Measurements from ENCODE around the gene KCNJ5. TPM values are rescaled to one million over a fixed set of nuclear protein-coding genes. Genes with fewer than 3 reads are reported as not detected.

The KCNJ5 gene
- total RNA-seq, 2 donors from 2014 or later = 0.60 to 1.1 TPM

GRCh38 chr11:128865490-128865889 is 25.7 kb upstream of the KCNJ5 start:
- no peak overlapping the region for H3K27ac ChIP-seq (ENCODE audit: low read depth, low read length)
- H3K4me1 Mint-ChIP-seq = no peaks in the 10 kb centered on the region
- no peak for TF ChIP-seq CTCF (conservative IDR thresholded peaks at IDR 0.05)

GRCh38 chr11:128867277-128867676 is 23.9 kb upstream of the KCNJ5 start, which contains the start of gene KCNJ1:
Gene KCNJ1, minus strand, starts transcription at chr11:128867296. Its CDS starts 27,053 bp downstream, at chr11:128840243.
- no peaks in the 10 kb centered on the region for H3K9me3 ChIP-seq (ENCODE audit: control insufficient read depth, low read length)
- no peaks in the 10 kb centered on the region for H3K36me3 Mint-ChIP-seq (ENCODE audit: low read depth)
- peaks cover 16% of the 10 kb centered on the region for H3K4me1 ChIP-seq (ENCODE audit: control insufficient read depth, insufficient read depth, low read length)
- no peak for DNase-seq
- H3K27ac Mint-ChIP-seq = no peak within 1 kb of the TSS
- H3K36me3 ChIP-seq (ENCODE audit: control insufficient read depth, insufficient read depth, low read length) = no peaks in the 10 kb centered on the region
- no peaks in the 10 kb centered on the region for H3K9me3 Mint-ChIP-seq
- no peaks in the 10 kb centered on the region for H3K27me3 Mint-ChIP-seq (ENCODE audit: insufficient read depth)
- no peaks in the 10 kb centered on the region for H3K27me3 ChIP-seq (ENCODE audit: control insufficient read depth, insufficient read depth, low read length, poor library complexity, severe bottlenecking)
- peaks cover 17% of the 10 kb centered on the region for H3K4me1 Mint-ChIP-seq
- no peak within 1 kb of the TSS for H3K4me3 Mint-ChIP-seq
- H3K4me3 ChIP-seq (ENCODE audit: low read length) = no peak within 1 kb of the TSS
- H3K27ac ChIP-seq (ENCODE audit: low read depth, low read length) = no peak within 1 kb of the TSS
- 91 to 94% methylated on average over 6 to 8 of the region's 8 CpGs for WGBS, 2 experiments (ENCODE audit: insufficient coverage in 1 of 2, insufficient read length in 1 of 2)
- H3K9ac ChIP-seq (ENCODE audit: extremely low read depth, low read length, poor library complexity, severe bottlenecking) = no peak within 1 kb of the TSS
- no peak for TF ChIP-seq CTCF (conservative IDR thresholded peaks at IDR 0.05)

More at GRCh38 chr11:128865490-128865889, 25.7 kb upstream of the KCNJ5 start:
- DNase-seq = no peak
- H3K4me3 Mint-ChIP-seq = no peak overlapping the region
- H3K4me1 ChIP-seq (ENCODE audit: control insufficient read depth, insufficient read depth, low read length) = no peaks in the 10 kb centered on the region
- H3K36me3 Mint-ChIP-seq (ENCODE audit: low read depth) = no peaks in the 10 kb centered on the region
- H3K27ac Mint-ChIP-seq = no peak overlapping the region
- H3K9ac ChIP-seq (ENCODE audit: extremely low read depth, low read length, poor library complexity, severe bottlenecking) = no peak overlapping the region
- no peaks in the 10 kb centered on the region for H3K9me3 Mint-ChIP-seq
- H3K4me3 ChIP-seq (ENCODE audit: low read length) = no peak overlapping the region
- H3K9me3 ChIP-seq (ENCODE audit: control insufficient read depth, low read length) = no peaks in the 10 kb centered on the region
- H3K27me3 ChIP-seq (ENCODE audit: control insufficient read depth, insufficient read depth, low read length, poor library complexity, severe bottlenecking) = no peaks in the 10 kb centered on the region
- WGBS, 2 experiments (ENCODE audit: insufficient coverage in 1 of 2, insufficient read length in 1 of 2) = no CpG with 5 or more reads among the region's 1 CpG
- H3K36me3 ChIP-seq (ENCODE audit: control insufficient read depth, insufficient read depth, low read length) = no peaks in the 10 kb centered on the region
- H3K27me3 Mint-ChIP-seq (ENCODE audit: insufficient read depth) = peaks cover 6% of the 10 kb centered on the region

- no peaks in the 10 kb centered on the region for H3K9me3 ChIP-seq (ENCODE audit: control insufficient read depth, low read length)
- Mint-ChIP-seq H3K4me3 (no peak overlapping the region), H3K4me1 (peaks cover 31% of the 10 kb centered on the region), H3K27ac (no peak overlapping the region), H3K36me3 (ENCODE audit: low read depth) (no peaks in the 10 kb centered on the region), H3K9me3 (no peaks in the 10 kb centered on the region), H3K27me3 (ENCODE audit: insufficient read depth) (peaks cover under 1% of the 10 kb centered on the region)
- WGBS, 2 experiments (ENCODE audit: insufficient coverage in 1 of 2, insufficient read length in 1 of 2) = 96 to 98% methylated on average over 4 to 10 of the region's 10 CpGs
- H3K36me3 ChIP-seq (ENCODE audit: control insufficient read depth, insufficient read depth, low read length) = no peaks in the 10 kb centered on the region
- no peak for DNase-seq
- no peak overlapping the region for H3K4me3 ChIP-seq (ENCODE audit: low read length)
- no peak overlapping the region for H3K9ac ChIP-seq (ENCODE audit: extremely low read depth, low read length, poor library complexity, severe bottlenecking)
- H3K27me3 ChIP-seq (ENCODE audit: control insufficient read depth, insufficient read depth, low read length, poor library complexity, severe bottlenecking) = no peaks in the 10 kb centered on the region
- no peak overlapping the region for H3K27ac ChIP-seq (ENCODE audit: low read depth, low read length)
- TF ChIP-seq CTCF (conservative IDR thresholded peaks at IDR 0.05) = no peak
- peaks cover 22% of the 10 kb centered on the region for H3K4me1 ChIP-seq (ENCODE audit: control insufficient read depth, insufficient read depth, low read length)
These were observed 22.1 kb upstream of the KCNJ5 start for GRCh38 chr11:128868841-128869671.
